Mucosa of descending colon (tissue), 3 donors: Measurements from ENCODE around the gene RUVBL2. TPM values are rescaled to one million over a fixed set of nuclear protein-coding genes. Genes with fewer than 3 reads are reported as not detected.
"Not testable (repeated sequence)": the region's sequence is repeated elsewhere in the genome, so short reads cannot be mapped to it uniquely, and the experiment has no call there.

Experiments
- ATAC-seq: fragments of 200-7000 bp; cut with Tn5 transposase; one replicate; pipeline ENCODE4 v1.9.1; 2020; ENCODE audit warnings: mild to moderate bottlenecking, moderate library complexity
- DNase-seq, 3 donors: peaks; one replicate each; pipeline ENCODE4 v3.0.0-alpha.2; 2020
- H3K36me3 ChIP-seq: fragments of 200-600 bp; one replicate; pipeline ENCODE4 v1.8.0; 2021; ENCODE audit warnings: low read depth, mild to moderate bottlenecking
- H3K4me1 ChIP-seq: fragments of 200-600 bp; one replicate; pipeline ENCODE4 v1.8.0; 2021; ENCODE audit warnings: low read depth, mild to moderate bottlenecking
- H3K4me3 ChIP-seq: fragments of 200-600 bp; one replicate; pipeline ENCODE4 v1.8.0; 2021; ENCODE audit warnings: mild to moderate bottlenecking
- H3K9me3 ChIP-seq: fragments of 200-600 bp; one replicate; pipeline ENCODE4 v1.8.0; 2021; ENCODE audit warnings: mild to moderate bottlenecking
- CTCF ChIP-seq: fragments of 200-600 bp; IDR thresholded peaks from one replicate; pipeline ENCODE4 v1.8.0; 2022; ENCODE audit warnings: antibody characterized with exemption, mild to moderate bottlenecking
- intact Hi-C, 2 donors: fragments of 100-400 bp; cut with DNase I in 1 of 2; cut with micrococcal nuclease in 1 of 2; formaldehyde crosslinking; loops; one replicate each; pipeline versions ENCODE4 v1.11.0 to v1.11.1; 2022; cut with DNase I, micrococcal nuclease
- total RNA-seq, 3 donors: library from RNA; stranded (reverse); fragmentation: NEBNext Ultra II Directional in 2 of 3; extraction: Animal tissue kit (Norgen Biotek cat#: 25700) in 2 of 3; gene quantifications; one replicate each; pipeline versions ENCODE4 v1.2.1 to v1.2.4, GENCODE V29; 2021 to 2023
- donor health status: DM: no; HTN: no; CAD: no; lungs with moderate emphysema.
- donor health status: DM: no; HTN: no; CAD: no.
- donor health status: DM: no; HTN: yes; CAD: no.

Gene RUVBL2
- total RNA-seq, 3 donors from 2014 or later = 47.4 to 68.8 (median 57.3) TPM

- Histone ChIP-seq H3K36me3 (no peaks in the 10 kb centered on the region), H3K4me1 (peaks cover 12% of the 10 kb centered on the region), H3K4me3 (no peak overlapping the region), H3K9me3 (no peaks in the 10 kb centered on the region)
- TF ChIP-seq CTCF = no peak
- ATAC-seq (no peak), DNase-seq (no peak)
- intact Hi-C loops = no loop called here
Observed at GRCh38 chr19:49014123-49014869, 20.6 kb downstream of the RUVBL2 start.

GRCh38 chr19:49014870-49015255 is 21.2 kb downstream of the RUVBL2 start:
- no peak for TF ChIP-seq CTCF
- ATAC-seq = no peak
- H3K4me1 ChIP-seq = peaks cover 12% of the 10 kb centered on the region
- DNase-seq = no peak
- intact Hi-C loops = no loop called here
- no peak overlapping the region for H3K4me3 ChIP-seq
- H3K36me3 ChIP-seq = no peaks in the 10 kb centered on the region
- no peaks in the 10 kb centered on the region for H3K9me3 ChIP-seq

GRCh38 chr19:49016067-49016839 is 22.6 kb downstream of the RUVBL2 start:
- Histone ChIP-seq H3K4me3 (no peak overlapping the region), H3K9me3 (no peaks in the 10 kb centered on the region), H3K4me1 (peaks cover 12% of the 10 kb centered on the region), H3K36me3 (no peaks in the 10 kb centered on the region)
- intact Hi-C loops = no loop called here
- TF ChIP-seq CTCF = no peak
- ATAC-seq = no peak
- no peak for DNase-seq

GRCh38 chr19:49017041-49017665 is 23.5 kb downstream of the RUVBL2 start, which contains the start of gene LHB:
TSS of gene LHB (minus strand) at chr19:49017091. CDS start at chr19:49017081, 10 bp downstream.
- H3K36me3 ChIP-seq = no peaks in the 10 kb centered on the region
- no peak for TF ChIP-seq CTCF
- intact Hi-C loops = no loop called here
- no peak for DNase-seq
- H3K4me1 ChIP-seq = peaks cover 12% of the 10 kb centered on the region
- H3K9me3 ChIP-seq = no peaks in the 10 kb centered on the region
- H3K4me3 ChIP-seq = no peak within 1 kb of the TSS
- no peak for ATAC-seq

GRCh38 chr19:49017666-49018351 is 24.1 kb downstream of the RUVBL2 start:
- H3K4me3 ChIP-seq = no peak overlapping the region
- H3K4me1 ChIP-seq = peaks cover 12% of the 10 kb centered on the region
- DNase-seq (peak; percentile 49 to 70 (median 69)), ATAC-seq (peak; percentile 72)
- H3K36me3 ChIP-seq = no peaks in the 10 kb centered on the region
- TF ChIP-seq CTCF = peak; percentile 33
- no peaks in the 10 kb centered on the region for H3K9me3 ChIP-seq
- intact Hi-C loops = no loop called here

- H3K36me3 ChIP-seq, H3K9me3 ChIP-seq, intact Hi-C loops, H3K4me3 ChIP-seq: not testable (repeated sequence)
- H3K4me1 ChIP-seq = peaks cover 12% of the 10 kb centered on the region
- DNase-seq = peak in 2 of 3 donors; percentile 40 to 53
- ATAC-seq = peak; percentile 27
Observed at GRCh38 chr19:49018388-49019241, 24.9 kb downstream of the RUVBL2 start.
